ENCODE results near the gene RITA1.

DNA sequence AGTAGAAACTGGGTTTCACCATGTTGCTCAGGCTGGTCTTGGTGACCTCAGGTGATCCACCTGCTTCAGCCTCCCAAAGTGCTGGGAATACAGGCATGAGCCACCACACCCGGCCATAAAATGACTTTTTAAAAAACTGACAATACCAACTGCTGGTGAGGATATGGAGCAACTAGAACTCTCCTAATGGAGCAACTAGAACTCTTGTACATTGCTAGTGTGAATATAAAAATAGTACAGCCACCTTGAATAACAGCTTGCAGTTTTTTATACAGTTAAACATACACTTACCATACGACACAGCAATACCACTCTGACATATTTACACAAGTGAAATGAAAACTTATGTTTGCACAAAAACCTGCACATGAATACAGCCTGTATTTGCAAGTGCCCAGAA lies 38.5 kb upstream of the RITA1 start:
- TF ChIP-seq, protein P1, sequence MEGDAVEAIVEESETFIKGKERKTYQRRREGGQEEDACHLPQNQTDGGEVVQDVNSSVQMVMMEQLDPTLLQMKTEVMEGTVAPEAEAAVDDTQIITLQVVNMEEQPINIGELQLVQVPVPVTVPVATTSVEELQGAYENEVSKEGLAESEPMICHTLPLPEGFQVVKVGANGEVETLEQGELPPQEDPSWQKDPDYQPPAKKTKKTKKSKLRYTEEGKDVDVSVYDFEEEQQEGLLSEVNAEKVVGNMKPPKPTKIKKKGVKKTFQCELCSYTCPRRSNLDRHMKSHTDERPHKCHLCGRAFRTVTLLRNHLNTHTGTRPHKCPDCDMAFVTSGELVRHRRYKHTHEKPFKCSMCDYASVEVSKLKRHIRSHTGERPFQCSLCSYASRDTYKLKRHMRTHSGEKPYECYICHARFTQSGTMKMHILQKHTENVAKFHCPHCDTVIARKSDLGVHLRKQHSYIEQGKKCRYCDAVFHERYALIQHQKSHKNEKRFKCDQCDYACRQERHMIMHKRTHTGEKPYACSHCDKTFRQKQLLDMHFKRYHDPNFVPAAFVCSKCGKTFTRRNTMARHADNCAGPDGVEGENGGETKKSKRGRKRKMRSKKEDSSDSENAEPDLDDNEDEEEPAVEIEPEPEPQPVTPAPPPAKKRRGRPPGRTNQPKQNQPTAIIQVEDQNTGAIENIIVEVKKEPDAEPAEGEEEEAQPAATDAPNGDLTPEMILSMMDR (IDR thresholded peaks at IDR 0.05): no peak
- no peak for TF ChIP-seq POLR2A (IDR thresholded peaks at IDR 0.05; ENCODE audit: low read depth)

Measured in esophagus muscularis mucosa (tissue), 3 donors.